Lower leg skin (tissue), 4 donors: ENCODE data around the gene NELFB. TPM values are rescaled to one million over a fixed set of nuclear protein-coding genes. Genes with fewer than 3 reads are reported as not detected.

Source experiments
- DNase-seq, 2 donors: peaks; one replicate each; pipeline ENCODE4 v3.0.0-alpha.2; 2019; ENCODE audit warnings: low spot score in 2 of 2
- H3K4me3 ChIP-seq: fragments of 200-600 bp; sonication (generic); 2 replicates; pipeline ENCODE4 v1.5.1; 2017; ENCODE audit warnings: mild to moderate bottlenecking, low read depth; ENCODE audit not compliant: poor library complexity, severe bottlenecking
- POLR2A ChIP-seq, 2 donors: fragments of 450-650 bp; IDR thresholded peaks; one replicate each; pipeline ENCODE4 v1.6.1; 2016 to 2017; ENCODE audit warnings: antibody characterized with exemption in 2 of 2, mild to moderate bottlenecking in 1 of 2, moderate library complexity in 1 of 2
- WGBS, 2 donors: methylation state at CpG; one replicate each; pipeline ENCODE4 v1.1.5; 2018; 5-methylcytosine and 5-hydroxymethylcytosine counted together
- intact Hi-C: fragments of 100-400 bp; cut with DNase I; formaldehyde crosslinking; loops from one replicate; pipeline ENCODE4 v1.15.0; 2023; ENCODE audit warnings: low total_unique reads
- total RNA-seq, 4 donors: library from RNA; depleted of rRNA; stranded (reverse); fragments of >200 nt; gene quantifications; one replicate each; pipeline ENCODE4 v1.1.0, GENCODE V29; 2016
- TF ChIP-seq, protein P1 (sequence below), 3 donors: fragments of 450-650 bp; IDR thresholded peaks; one replicate each; pipeline ENCODE4 v1.5.1; 2016; ENCODE audit warnings: antibody characterized with exemption in 3 of 3, mild to moderate bottlenecking in 3 of 3, moderate library complexity in 2 of 3

The NELFB gene
- total RNA-seq, 4 donors from 2014 or later = 40.7 to 52.7 (median 49.9) TPM

DNA sequence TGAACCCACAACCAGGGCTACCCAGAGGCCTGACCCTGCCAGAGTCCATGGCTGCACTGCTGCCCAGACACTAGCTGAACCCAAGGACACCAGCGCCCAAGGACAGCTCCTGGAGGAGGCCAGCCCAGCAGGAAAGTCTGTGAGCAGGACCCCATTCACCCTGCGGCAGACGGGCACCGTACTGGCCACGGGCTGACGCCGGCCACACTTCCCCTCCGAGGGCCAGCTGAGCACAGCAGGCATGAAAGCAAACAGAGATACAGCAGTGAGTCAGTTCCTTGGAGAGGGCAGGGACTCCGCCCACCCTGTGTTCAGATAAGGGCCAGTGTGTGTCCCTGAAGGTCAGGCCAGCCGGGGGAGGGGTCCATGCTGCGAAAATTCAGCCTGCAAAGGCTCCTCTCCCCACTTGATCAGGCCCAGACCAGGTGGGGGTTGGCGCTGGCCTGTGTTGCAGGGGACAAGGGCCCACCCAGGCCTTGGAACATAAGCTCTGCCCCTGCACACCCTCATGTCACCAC, 36.3 kb upstream of the NELFB start:
- no peak for TF ChIP-seq POLR2A (IDR thresholded peaks at IDR 0.05)
- TF ChIP-seq, protein P1, sequence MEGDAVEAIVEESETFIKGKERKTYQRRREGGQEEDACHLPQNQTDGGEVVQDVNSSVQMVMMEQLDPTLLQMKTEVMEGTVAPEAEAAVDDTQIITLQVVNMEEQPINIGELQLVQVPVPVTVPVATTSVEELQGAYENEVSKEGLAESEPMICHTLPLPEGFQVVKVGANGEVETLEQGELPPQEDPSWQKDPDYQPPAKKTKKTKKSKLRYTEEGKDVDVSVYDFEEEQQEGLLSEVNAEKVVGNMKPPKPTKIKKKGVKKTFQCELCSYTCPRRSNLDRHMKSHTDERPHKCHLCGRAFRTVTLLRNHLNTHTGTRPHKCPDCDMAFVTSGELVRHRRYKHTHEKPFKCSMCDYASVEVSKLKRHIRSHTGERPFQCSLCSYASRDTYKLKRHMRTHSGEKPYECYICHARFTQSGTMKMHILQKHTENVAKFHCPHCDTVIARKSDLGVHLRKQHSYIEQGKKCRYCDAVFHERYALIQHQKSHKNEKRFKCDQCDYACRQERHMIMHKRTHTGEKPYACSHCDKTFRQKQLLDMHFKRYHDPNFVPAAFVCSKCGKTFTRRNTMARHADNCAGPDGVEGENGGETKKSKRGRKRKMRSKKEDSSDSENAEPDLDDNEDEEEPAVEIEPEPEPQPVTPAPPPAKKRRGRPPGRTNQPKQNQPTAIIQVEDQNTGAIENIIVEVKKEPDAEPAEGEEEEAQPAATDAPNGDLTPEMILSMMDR (IDR thresholded peaks at IDR 0.05) = no peak
- 79 to 85% methylated on average over 12 of the region's 12 CpGs for WGBS, 2 donors
- no peak for DNase-seq
- no peak overlapping the region for H3K4me3 ChIP-seq
- intact Hi-C loops = no loop called here

DNA sequence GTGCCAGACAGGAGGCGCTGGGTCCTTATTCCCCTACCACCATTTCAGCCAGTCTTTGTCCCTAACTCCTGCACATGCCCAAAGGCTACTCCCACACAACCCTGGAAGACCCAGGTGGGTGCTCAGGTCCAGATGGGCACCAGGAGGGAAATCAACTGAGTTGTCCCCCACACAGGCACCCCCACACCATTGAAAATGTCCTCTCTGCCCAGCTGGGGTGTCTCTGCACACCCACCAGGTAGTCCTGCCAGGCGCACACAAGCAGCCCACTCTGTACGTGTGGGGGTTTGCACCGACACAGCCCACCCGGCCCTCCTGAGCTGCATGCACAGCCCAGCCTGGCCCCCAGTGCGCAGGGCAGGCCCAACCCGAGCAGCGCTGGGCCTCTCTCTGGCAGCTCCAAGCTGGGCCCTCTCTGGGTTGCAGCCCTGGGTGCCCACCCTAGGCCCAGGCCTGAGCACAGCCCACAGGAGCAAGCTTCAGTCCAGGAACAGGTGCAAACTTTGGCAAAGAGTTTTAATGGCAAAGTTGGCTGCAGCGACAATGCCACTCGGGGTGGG, 35.3 kb upstream of the NELFB start:
- no peak for DNase-seq
- H3K4me3 ChIP-seq = no peak overlapping the region
- TF ChIP-seq, protein P1 (IDR thresholded peaks at IDR 0.05) = no peak
- TF ChIP-seq POLR2A (IDR thresholded peaks at IDR 0.05) = no peak
- WGBS, 2 donors = 76 to 85% methylated on average over 3 to 10 of the region's 10 CpGs
- intact Hi-C loops = no loop called here

DNA sequence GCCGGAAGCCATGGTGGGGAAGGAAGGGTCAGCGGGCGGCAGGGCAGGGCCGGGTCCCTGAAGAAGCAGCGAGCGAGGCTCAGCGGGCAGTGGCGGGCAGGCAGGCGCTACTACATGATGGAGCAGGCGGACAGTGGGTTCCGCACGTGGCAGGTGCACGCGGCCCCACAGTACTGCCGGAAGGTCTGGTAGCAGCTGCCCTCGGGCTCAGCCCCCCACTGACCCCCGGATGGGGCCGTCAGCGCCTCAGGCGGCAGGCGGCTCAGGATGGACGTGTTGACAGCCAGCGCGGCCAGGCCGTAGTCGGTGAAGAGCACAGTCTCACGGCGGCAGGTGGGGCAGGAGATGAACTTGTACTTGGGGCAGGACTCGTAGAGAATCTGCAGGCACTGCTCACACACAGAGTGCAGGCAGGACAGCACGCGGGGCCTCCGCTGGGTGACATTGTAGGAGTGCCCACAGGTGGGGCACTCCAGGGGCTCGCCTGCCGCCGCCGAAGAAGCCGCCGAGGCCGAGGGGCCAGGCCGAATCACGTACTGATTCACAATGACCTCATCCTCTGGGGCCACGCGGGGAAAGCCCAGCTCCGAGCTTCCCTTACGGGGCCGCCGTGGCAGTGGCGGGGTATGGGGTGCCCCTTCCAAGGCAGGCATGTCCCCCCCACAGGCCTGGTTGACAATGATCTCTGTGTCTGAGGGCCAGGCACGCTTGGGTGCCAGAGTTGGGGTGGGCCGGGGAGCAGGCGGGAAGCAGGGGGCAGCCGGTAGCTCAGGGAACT, 34.6 kb upstream of the NELFB start:
- TF ChIP-seq POLR2A (IDR thresholded peaks at IDR 0.05) = no peak
- TF ChIP-seq, protein P1 (IDR thresholded peaks at IDR 0.05) = no peak
- intact Hi-C loops = no loop called here
- H3K4me3 ChIP-seq = no peak overlapping the region
- 89 to 91% methylated on average over 38 to 52 of the region's 52 CpGs for WGBS, 2 donors
- DNase-seq = no peak

DNA sequence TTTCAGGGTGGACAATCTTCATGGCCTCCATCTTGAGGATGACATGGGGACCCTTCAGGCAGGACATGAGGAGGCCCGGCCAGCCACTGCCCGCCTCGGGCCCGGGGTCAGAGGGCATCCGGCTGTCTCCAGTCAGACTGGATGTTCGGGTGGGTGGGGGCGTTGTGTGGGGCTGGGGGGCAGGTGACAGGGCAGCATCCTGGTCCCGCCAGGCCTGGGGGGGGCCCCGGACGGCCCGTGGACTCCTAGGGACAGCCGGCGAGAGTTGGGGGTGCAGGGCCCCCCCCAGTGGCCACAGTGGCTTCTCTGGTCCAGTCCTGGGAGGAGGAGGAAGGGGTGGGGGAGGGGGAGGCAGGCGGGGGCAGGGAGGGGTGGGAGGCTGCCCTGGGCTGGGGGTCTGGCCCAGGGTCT, 34.0 kb upstream of the NELFB start:
- TF ChIP-seq, protein P1 (IDR thresholded peaks at IDR 0.05) = no peak
- TF ChIP-seq POLR2A (IDR thresholded peaks at IDR 0.05) = no peak
- intact Hi-C loops = no loop called here
- 77 to 81% methylated on average over 6 to 8 of the region's 14 CpGs for WGBS, 2 donors
- no peak for DNase-seq
- H3K4me3 ChIP-seq = no peak overlapping the region

DNA sequence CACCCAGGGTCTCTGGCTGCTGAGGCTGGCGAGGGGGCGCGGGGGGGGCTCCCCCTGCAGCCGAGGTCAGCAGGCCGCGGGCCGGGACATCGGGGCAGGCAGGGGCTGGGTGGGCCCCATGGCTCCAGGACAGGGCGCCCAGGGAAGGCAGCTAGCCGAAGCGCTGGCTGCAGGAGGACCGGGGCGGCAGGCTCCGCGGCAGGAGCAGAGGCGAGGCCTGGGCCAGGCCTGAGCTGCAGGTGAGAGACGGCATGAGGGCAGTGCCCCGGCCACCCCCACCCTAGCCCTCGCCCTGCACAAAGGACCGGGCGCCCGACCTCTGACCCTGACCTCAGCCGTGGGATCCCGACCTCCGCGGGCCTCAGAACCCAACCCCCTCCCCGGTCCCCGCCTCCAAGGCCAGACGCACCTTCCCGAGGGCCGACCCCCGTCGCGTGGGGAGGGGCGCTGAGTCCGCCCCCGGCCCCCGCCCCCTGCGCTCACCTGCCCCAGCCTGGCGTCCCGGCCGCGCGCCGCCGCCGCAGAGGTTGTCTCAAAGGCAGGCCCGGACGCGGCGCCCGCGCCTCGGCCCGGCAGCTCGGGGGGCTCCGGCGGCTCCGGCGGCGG, 33.5 kb upstream of the NELFB start:
- no peak overlapping the region for H3K4me3 ChIP-seq
- intact Hi-C loops = no loop called here
- TF ChIP-seq POLR2A (IDR thresholded peaks at IDR 0.05) = no peak
- TF ChIP-seq, protein P1 (IDR thresholded peaks at IDR 0.05) = no peak
- no peak for DNase-seq
- WGBS, 2 donors = 21 to 27% methylated on average over 9 to 28 of the region's 61 CpGs
